OCI-LY3 (cell line): ENCODE data around the gene NT5C3A.

Source experiments
- CTCF ChIP-seq: fragments of 200-600, 300-600 bp; sonication (generic); IDR thresholded peaks from 2 replicates; pipeline ENCODE4 v1.5.1; 2014; ENCODE audit warnings: antibody characterized with exemption, low read length, low read depth
- EZH2phosphoT487 ChIP-seq: fragments of 200-600 bp; shearing (Covaris generic); IDR thresholded peaks from 2 replicates; pipeline ENCODE4 v1.6.1; 2018; ENCODE audit warnings: antibody characterized with exemption, mixed run types, low read depth

GRCh38 chr7:33038639-33039038 lies 23.9 kb downstream of the NT5C3A start:
- TF ChIP-seq CTCF (no peak), EZH2phosphoT487 (no peak)
